A549 (cell line): ENCODE data around the gene MAPT. TPM values are rescaled to one million over a fixed set of nuclear protein-coding genes. Genes with fewer than 3 reads are reported as not detected.

Experiments used
- ATAC-seq, 2 experiments: fragments of 200-7000 bp in 1 of 2; fragments of >200 bp in 1 of 2; cut with Nextera tagmentation in 1 of 2; cut with Tn5 transposase in 1 of 2; 3 replicates each; pipeline versions ENCODE4 v1.8.0 to v1.9.1; 2018 to 2020; ENCODE audit warnings: mild to moderate bottlenecking in 1 of 2, moderate library complexity in 1 of 2
- CTCF ChIA-PET: fragments of 300-600 bp; sonication (Branson Sonifier 250); formaldehyde crosslinking; extraction: SDS; loops from one replicate; lab custom pipeline; 2021; ENCODE audit warnings: antibody characterized with exemption, inconsistent platforms; lab: Yijun Ruan, JAX
- POLR2A ChIA-PET: fragments of 350-600 bp; formaldehyde crosslinking; extraction: SDS; loops from one replicate; lab custom pipeline; 2021; ENCODE audit warnings: antibody characterized with exemption, inconsistent platforms; lab: Yijun Ruan, JAX
- DNase-seq, 2 experiments: peaks; one replicate each; pipeline versions ENCODE4 v3.0.0 to v3.0.0-alpha.2; 2011 to 2016; ENCODE audit warnings: low read depth in 1 of 2, low spot score in 1 of 2
- FAIRE-seq: peaks from 2 replicates; lab custom pipeline; 2011; peaks lifted over from hg19 to GRCh38; lab: Jason Lieb, UNC
- H3K27ac ChIP-seq, 2 experiments: fragments of >200 bp; sonication (Bioruptor Twin); formaldehyde crosslinking; 3 replicates each; pipeline ENCODE4 v1.5.1; 2016 to 2017
- H3K4me1 ChIP-seq: fragments of >200 bp; sonication (Bioruptor Twin); formaldehyde crosslinking; 3 replicates; pipeline ENCODE4 v1.6.1; 2016
- H3K4me2 ChIP-seq: fragments of >200 bp; sonication (Bioruptor Twin); formaldehyde crosslinking; 3 replicates; pipeline ENCODE4 v1.6.1; 2016
- H3K4me3 ChIP-seq: fragments of >200 bp; sonication (Bioruptor Twin); formaldehyde crosslinking; 3 replicates; pipeline ENCODE4 v1.5.1; 2016
- H3K9me3 ChIP-seq: fragments of >200 bp; sonication (Bioruptor Twin); formaldehyde crosslinking; 3 replicates; pipeline ENCODE4 v1.6.1; 2016
- BHLHE40 ChIP-seq: IDR thresholded peaks from 2 replicates; pipeline ENCODE4 v1.6.1; 2012; ENCODE audit warnings: low read depth, low read length, inconsistent platforms
- CBX2 ChIP-seq: fragments of 200-600 bp; sonication (generic); IDR thresholded peaks from 2 replicates; pipeline ENCODE4 v1.6.1; 2016; ENCODE audit warnings: low read depth, mild to moderate bottlenecking, borderline replicate concordance
- CBX8 ChIP-seq: fragments of 200-600 bp; sonication (generic); IDR thresholded peaks from 2 replicates; pipeline ENCODE4 v1.6.1; 2016
- EHF ChIP-seq: fragments of 250-450 bp; sonication (Bioruptor Pico); IDR thresholded peaks from 2 replicates; pipeline ENCODE4 v1.5.0; 2020; ENCODE audit warnings: mild to moderate bottlenecking
- EHMT2 ChIP-seq: fragments of 200-600 bp; sonication (generic); IDR thresholded peaks from 2 replicates; pipeline ENCODE4 v1.6.1; 2016; ENCODE audit warnings: antibody characterized with exemption, low read depth, mild to moderate bottlenecking, moderate library complexity
- EP300 ChIP-seq, 2 experiments: fragments of >200 bp; sonication (Bioruptor Twin); formaldehyde crosslinking; IDR thresholded peaks; 2 replicates in 1 of 2; 3 replicates in 1 of 2; pipeline ENCODE4 v1.6.1; 2016 to 2017
- FOSB ChIP-seq: fragments of 250-450 bp; sonication (Bioruptor Pico); IDR thresholded peaks from 2 replicates; pipeline ENCODE4 v1.5.0; 2020; ENCODE audit warnings: mild to moderate bottlenecking, moderate library complexity
- FOSL2 ChIP-seq, 2 experiments: fragments of 450-650 bp in 1 of 2; fragments of >200 bp in 1 of 2; sonication (Bioruptor Twin) in 1 of 2; formaldehyde crosslinking; IDR thresholded peaks; 2 replicates each; pipeline versions ENCODE4 v1.5.0 to v1.6.1; 2016 to 2020; ENCODE audit warnings: mild to moderate bottlenecking in 1 of 2, moderate library complexity in 1 of 2
- HOXB13 ChIP-seq: fragments of 250-450 bp; sonication (Bioruptor Pico); IDR thresholded peaks from 2 replicates; pipeline ENCODE4 v1.5.0; 2020; ENCODE audit warnings: low read depth, mild to moderate bottlenecking, moderate library complexity
- JUN ChIP-seq, 2 experiments: fragments of >200 bp; sonication (Bioruptor Twin); formaldehyde crosslinking; IDR thresholded peaks; 2 replicates in 1 of 2; 3 replicates in 1 of 2; pipeline ENCODE4 v1.6.1; 2016 to 2017
- JUNB ChIP-seq: fragments of >200 bp; sonication (Bioruptor Twin); formaldehyde crosslinking; IDR thresholded peaks from 2 replicates; pipeline ENCODE4 v1.6.1; 2016
- KDM1A ChIP-seq: fragments of 200-600 bp; sonication (generic); IDR thresholded peaks from 2 replicates; pipeline ENCODE4 v1.6.1; 2016; ENCODE audit warnings: low read depth, mild to moderate bottlenecking
- MAFK ChIP-seq: fragments of 450-650 bp; IDR thresholded peaks from 2 replicates; pipeline ENCODE4 v1.6.1; 2014; ENCODE audit not compliant: partially characterized antibody
- NFE2L2 ChIP-seq: fragments of 150-350 bp; conservative IDR thresholded peaks from 2 replicates; pipeline ENCODE4 v1.6.1; 2014; ENCODE audit warnings: low read length
- NR3C1 ChIP-seq: fragments of >200 bp; sonication (Bioruptor Twin); formaldehyde crosslinking; IDR thresholded peaks from 3 replicates; pipeline ENCODE4 v1.6.1; 2017
- POLR2A ChIP-seq: IDR thresholded peaks from 2 replicates; pipeline ENCODE4 v1.6.1; 2012; ENCODE audit warnings: mild to moderate bottlenecking, low read length
- POLR2AphosphoS2 ChIP-seq: conservative IDR thresholded peaks from 2 replicates; pipeline ENCODE4 v1.6.1; 2012; ENCODE audit warnings: low read length, improper control_type of control experiment, inconsistent platforms
- RAD21 ChIP-seq, 2 experiments: fragments of >200 bp in 1 of 2; sonication (Bioruptor Twin) in 1 of 2; formaldehyde crosslinking in 1 of 2; IDR thresholded peaks in 1 of 2; conservative IDR thresholded peaks in 1 of 2; 2 replicates in 1 of 2; 3 replicates in 1 of 2; pipeline ENCODE4 v1.6.1; 2012 to 2018; ENCODE audit warnings: inconsistent platforms in 1 of 2
- SMC3 ChIP-seq: fragments of >200 bp; sonication (Bioruptor Twin); formaldehyde crosslinking; IDR thresholded peaks from 3 replicates; pipeline ENCODE4 v1.6.1; 2018; ENCODE audit warnings: inconsistent platforms
- TFCP2L1 ChIP-seq: fragments of 250-450 bp; sonication (Bioruptor Pico); IDR thresholded peaks from 2 replicates; pipeline ENCODE4 v1.5.0; 2021; ENCODE audit warnings: mild to moderate bottlenecking
- TP53 ChIP-seq: fragments of 250-450 bp; sonication (Bioruptor Pico); IDR thresholded peaks from 2 replicates; pipeline ENCODE4 v1.5.0; 2021; ENCODE audit warnings: mild to moderate bottlenecking, moderate library complexity
- ZC3H11A ChIP-seq: fragments of 450-650 bp; IDR thresholded peaks from 2 replicates; pipeline ENCODE4 v1.6.1; 2014; ENCODE audit warnings: antibody characterized with exemption, mild to moderate bottlenecking
- WGBS: methylation state at CpG from one replicate; pipeline ENCODE4 v1.1.6; 2017; ENCODE audit errors: missing lambda C conversion rate; 5-methylcytosine and 5-hydroxymethylcytosine counted together
- polyA plus RNA-seq, 4 experiments: library from polyadenylated mRNA; depleted of rRNA in 3 of 4; stranded (reverse); fragments of >200 nt; fragmentation: RNase III in 1 of 4; extraction: RNeasy Plus Mini Kit Qiagen cat#74134 plus additional on column Dnase treatment in 1 of 4; gene quantifications; 2 replicates in 3 of 4; 3 replicates in 1 of 4; pipeline ENCODE4 v1.2.3, GENCODE V29; 2011 to 2017
- TF ChIP-seq, protein P1 (sequence below): IDR thresholded peaks from 2 replicates; pipeline ENCODE4 v1.6.1; 2012
- TF ChIP-seq, protein P2 (sequence below): fragments of 150-350 bp; IDR thresholded peaks from 2 replicates; pipeline ENCODE4 v1.6.1; 2014; ENCODE audit warnings: low read depth, mild to moderate bottlenecking, low read length
- TF ChIP-seq, protein P3 (sequence below): fragments of >200 bp; sonication (Bioruptor Twin); formaldehyde crosslinking; IDR thresholded peaks from 2 replicates; pipeline ENCODE4 v1.6.1; 2016

The MAPT gene
- polyA plus RNA-seq, 2 of the 4 experiments (the other 2 are of a cell fraction), result 1.2 to 1.6 TPM

DNA sequence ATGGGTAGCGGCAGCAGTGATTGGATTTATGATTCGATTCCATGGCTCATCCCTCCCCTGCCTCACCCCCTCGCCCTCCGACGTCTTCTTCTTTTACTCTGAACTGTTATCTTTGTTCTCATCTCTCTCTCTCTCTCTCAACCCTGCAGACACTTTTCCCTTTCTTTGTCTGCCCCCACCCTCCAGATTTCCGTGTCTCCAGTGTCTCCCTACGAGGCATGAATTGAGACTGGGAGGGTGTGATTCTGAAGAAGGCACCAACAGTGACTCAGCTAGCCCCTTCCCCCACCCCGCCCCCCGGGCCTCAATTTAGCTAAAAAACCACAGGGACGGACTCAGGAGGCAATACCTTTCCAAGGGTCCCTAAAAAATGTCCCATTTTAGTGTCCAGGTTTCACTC, 57.0 kb downstream of the MAPT start (continued):
- TF ChIP-seq NFE2L2, result no peak
- no peak for TF ChIP-seq NR3C1
- no peak for TF ChIP-seq CBX2
- TF ChIP-seq TP53 (CRISPR knock-in tag), result no peak
- TF ChIP-seq, protein P1, sequence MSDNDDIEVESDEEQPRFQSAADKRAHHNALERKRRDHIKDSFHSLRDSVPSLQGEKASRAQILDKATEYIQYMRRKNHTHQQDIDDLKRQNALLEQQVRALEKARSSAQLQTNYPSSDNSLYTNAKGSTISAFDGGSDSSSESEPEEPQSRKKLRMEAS, result no peak
- TF ChIP-seq TFCP2L1 (CRISPR knock-in tag), result no peak
- TF ChIP-seq HOXB13 (CRISPR knock-in tag), result no peak
- TF ChIP-seq RAD21 (conservative IDR thresholded peaks at IDR 0.05 in 1 of 2, IDR thresholded peaks at IDR 0.05 in 1 of 2), result no peak
- no peak for TF ChIP-seq BHLHE40
- TF ChIP-seq, all 56 proteins: peak for 0

DNA sequence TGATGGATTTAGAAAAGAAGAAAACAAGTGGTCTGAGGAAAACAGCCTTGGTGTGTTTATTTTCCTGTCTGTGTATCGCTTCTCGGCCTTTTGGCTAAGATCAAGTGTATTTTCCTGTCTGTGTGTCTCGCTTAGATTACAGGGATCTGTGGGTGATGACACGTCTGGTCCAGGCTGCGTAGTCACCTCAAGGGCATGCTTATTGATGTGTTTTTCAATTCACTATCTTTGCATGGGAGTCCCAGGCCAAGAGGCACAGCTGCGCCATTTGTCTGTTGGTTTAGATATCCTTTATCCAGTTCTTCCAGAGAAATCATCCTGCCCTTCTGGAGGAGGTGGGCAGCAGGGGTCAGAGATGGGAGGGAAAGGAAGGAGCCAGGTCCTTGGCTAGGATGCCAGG, 57.6 kb downstream of the MAPT start:
- POLR2A ChIA-PET, result no interaction called here

DNA sequence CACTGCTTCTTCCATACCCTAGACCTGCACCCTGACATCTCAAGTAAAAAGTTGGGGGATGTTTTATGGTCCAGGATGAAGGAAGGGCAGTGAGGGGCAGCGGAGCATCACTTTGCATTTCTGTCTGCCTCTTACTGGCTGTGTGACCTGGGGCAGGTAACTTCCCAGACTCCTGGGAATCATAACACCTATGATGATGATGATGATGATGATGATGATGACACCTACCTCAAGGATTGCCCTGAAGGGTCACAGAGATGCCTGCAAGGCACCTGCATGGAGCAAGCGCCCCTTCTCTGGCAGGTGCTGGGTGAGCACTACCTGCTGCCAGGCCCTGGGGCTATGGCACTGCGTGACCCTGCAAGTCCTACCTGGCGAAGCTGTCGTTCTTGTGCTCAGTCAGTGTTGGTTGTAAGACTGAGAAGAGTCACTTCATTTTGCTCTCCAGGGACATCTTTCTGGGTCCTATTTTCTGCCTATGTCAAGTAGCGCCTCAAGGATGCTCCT, 58.5 kb downstream of the MAPT start:
- WGBS, result 83% methylated on average over 6 of the region's 6 CpGs
- no peak for FAIRE-seq
- H3K4me1 ChIP-seq, result peaks cover 9% of the 10 kb centered on the region

More for the DNA sequence above, 57.6 kb downstream of the MAPT start:
- 82% methylated on average over 6 of the region's 6 CpGs for WGBS
- peaks cover 9% of the 10 kb centered on the region for H3K4me1 ChIP-seq
- DNase-seq (no peak), FAIRE-seq (no peak), ATAC-seq (no peak)
- H3K4me3 ChIP-seq, result no peak overlapping the region
- no peak overlapping the region for H3K27ac ChIP-seq
- CTCF ChIA-PET, result no interaction called here
- TF ChIP-seq TFCP2L1 (CRISPR knock-in tag) (no peak), NR3C1 (no peak), KDM1A (no peak), MAFK (no peak), SMC3 (no peak), POLR2A (no peak), EP300 (IDR thresholded peaks at IDR 0.05) (no peak), ZC3H11A (no peak), JUN (IDR thresholded peaks at IDR 0.05) (no peak), NFE2L2 (no peak), EHMT2 (no peak), POLR2AphosphoS2 (no peak)
- H3K9me3 ChIP-seq, result no peaks in the 10 kb centered on the region
- no peak overlapping the region for H3K4me2 ChIP-seq

DNA sequence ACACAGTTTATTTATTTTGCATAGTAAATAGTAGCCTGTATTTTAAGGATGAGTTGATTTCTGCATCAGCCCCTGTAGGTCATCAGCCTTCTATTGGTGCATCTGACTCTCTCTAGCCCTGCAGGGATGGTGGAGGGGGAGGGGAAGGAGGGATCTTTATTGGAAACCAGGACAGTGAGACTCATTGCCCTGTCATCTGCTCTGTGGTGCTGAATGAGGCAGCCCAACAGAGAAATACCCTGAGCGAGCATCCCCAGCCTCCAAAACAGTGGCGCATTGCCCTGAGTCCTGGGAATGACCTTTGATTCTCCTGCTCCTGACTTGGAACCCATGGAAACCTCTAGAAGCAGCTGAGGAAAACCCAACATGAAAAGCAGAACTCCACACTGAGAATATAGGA, 59.2 kb downstream of the MAPT start:
- ChIA-PET POLR2A (interaction anchor here (0.8 kb wide), 1 partner anchor 316 kb away, joined by 3 read pairs; no protein-coding TSS in a partner anchor), CTCF (no interaction called here)
- Histone ChIP-seq H3K4me2 (no peak overlapping the region), H3K9me3 (no peaks in the 10 kb centered on the region), H3K27ac (no peak overlapping the region), H3K4me1 (peaks cover 7% of the 10 kb centered on the region), H3K4me3 (no peak overlapping the region)
- FAIRE-seq (no peak), ATAC-seq (no peak), DNase-seq (no peak)
- TF ChIP-seq CBX8 (no peak), SMC3 (no peak), JUNB (no peak), CBX2 (no peak), POLR2A (no peak), FOSB (CRISPR knock-in tag) (no peak), RAD21 (conservative IDR thresholded peaks at IDR 0.05 in 1 of 2, IDR thresholded peaks at IDR 0.05 in 1 of 2) (no peak), ZC3H11A (no peak), FOSL2 (IDR thresholded peaks at IDR 0.05) (no peak), FOSL2 (CRISPR knock-in tag; IDR thresholded peaks at IDR 0.05) (no peak), EP300 (IDR thresholded peaks at IDR 0.05) (no peak), BHLHE40 (no peak), EHF (no peak), JUN (IDR thresholded peaks at IDR 0.05) (no peak)
- TF ChIP-seq, protein P2, sequence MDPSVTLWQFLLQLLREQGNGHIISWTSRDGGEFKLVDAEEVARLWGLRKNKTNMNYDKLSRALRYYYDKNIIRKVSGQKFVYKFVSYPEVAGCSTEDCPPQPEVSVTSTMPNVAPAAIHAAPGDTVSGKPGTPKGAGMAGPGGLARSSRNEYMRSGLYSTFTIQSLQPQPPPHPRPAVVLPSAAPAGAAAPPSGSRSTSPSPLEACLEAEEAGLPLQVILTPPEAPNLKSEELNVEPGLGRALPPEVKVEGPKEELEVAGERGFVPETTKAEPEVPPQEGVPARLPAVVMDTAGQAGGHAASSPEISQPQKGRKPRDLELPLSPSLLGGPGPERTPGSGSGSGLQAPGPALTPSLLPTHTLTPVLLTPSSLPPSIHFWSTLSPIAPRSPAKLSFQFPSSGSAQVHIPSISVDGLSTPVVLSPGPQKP, result no peak
- TF ChIP-seq, protein P3, sequence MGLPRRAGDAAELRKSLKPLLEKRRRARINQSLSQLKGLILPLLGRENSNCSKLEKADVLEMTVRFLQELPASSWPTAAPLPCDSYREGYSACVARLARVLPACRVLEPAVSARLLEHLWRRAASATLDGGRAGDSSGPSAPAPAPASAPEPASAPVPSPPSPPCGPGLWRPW, result no peak
- 90% methylated on average over 2 of the region's 2 CpGs for WGBS

More for the DNA sequence above, 58.5 kb downstream of the MAPT start:
- ATAC-seq, result no peak
- Histone ChIP-seq H3K27ac (no peak overlapping the region), H3K4me3 (no peak overlapping the region), H3K4me2 (no peak overlapping the region), H3K9me3 (no peaks in the 10 kb centered on the region)
- POLR2A ChIA-PET, result interaction anchor here (0.8 kb wide), 1 partner anchor 315 kb away, joined by 3 read pairs; no protein-coding TSS in a partner anchor
- TF ChIP-seq EP300 (IDR thresholded peaks at IDR 0.05) (no peak), NFE2L2 (no peak), KDM1A (no peak), EHMT2 (no peak), TFCP2L1 (CRISPR knock-in tag) (no peak), EHF (no peak), POLR2AphosphoS2 (no peak)
- TF ChIP-seq, all 56 proteins: peak for 0
- no peak for DNase-seq
- CTCF ChIA-PET, result no interaction called here
